Upper lobe of left lung (tissue), 6 donors: ENCODE results near the gene KCNQ2. TPM values are rescaled to one million over a fixed set of nuclear protein-coding genes. Genes with fewer than 3 reads are reported as not detected.

ENCODE experiments used
- ATAC-seq, 2 donors: fragments of 200-7000 bp; cut with Tn5 transposase; one replicate each; pipeline ENCODE4 v1.9.1; 2022; ENCODE audit warnings: mild to moderate bottlenecking in 2 of 2, moderate library complexity in 2 of 2; ENCODE audit not compliant: low FRiP score in 2 of 2
- DNase-seq, 2 donors: peaks; one replicate each; pipeline ENCODE4 v3.0.0-alpha.2; 2019 to 2020
- H3K27ac ChIP-seq, 4 donors: fragments of 200-600 bp; sonication (generic); one replicate each; pipeline ENCODE4 v1.5.1; 2016 to 2019
- H3K27me3 ChIP-seq, 4 donors: fragments of 200-600 bp; sonication (generic); one replicate each; pipeline ENCODE4 v1.5.1; 2017 to 2019
- H3K36me3 ChIP-seq, 4 donors: fragments of 200-600 bp; sonication (generic); one replicate each; pipeline ENCODE4 v1.5.1; 2016 to 2019
- H3K4me1 ChIP-seq, 4 donors: fragments of 200-600 bp; sonication (generic); one replicate each; pipeline ENCODE4 v1.5.1; 2018 to 2019
- H3K4me3 ChIP-seq, 4 donors: fragments of 200-600 bp; sonication (generic); one replicate each; pipeline ENCODE4 v1.5.1; 2017 to 2019; ENCODE audit warnings: mild to moderate bottlenecking in 2 of 4, moderate library complexity in 1 of 4
- H3K9me3 ChIP-seq, 4 donors: fragments of 200-600 bp; sonication (generic); one replicate each; pipeline ENCODE4 v1.5.1; 2018 to 2019
- EP300 ChIP-seq, 4 donors: sonication (generic); formaldehyde crosslinking; IDR thresholded peaks; one replicate each; pipeline ENCODE4 v1.5.1; 2017; ENCODE audit warnings: antibody characterized with exemption in 4 of 4, control low read depth in 2 of 4
- POLR2A ChIP-seq, 4 donors: fragments of 450-650 bp; IDR thresholded peaks; one replicate each; pipeline ENCODE4 v1.5.1; 2016 to 2017; ENCODE audit warnings: antibody characterized with exemption in 4 of 4, mild to moderate bottlenecking in 2 of 4
- POLR2AphosphoS5 ChIP-seq, 2 donors: sonication (generic); formaldehyde crosslinking; IDR thresholded peaks; one replicate each; pipeline ENCODE4 v1.5.1; 2017; ENCODE audit warnings: antibody characterized with exemption in 2 of 2
- whole genome bisulfite sequencing, 2 donors: methylation state at CpG; one replicate each; pipeline ENCODE4 v1.1.5; 2017 to 2018; 5-methylcytosine and 5-hydroxymethylcytosine counted together
- total RNA-seq, 6 donors: library from RNA; depleted of rRNA in 4 of 6; stranded (reverse); fragments of >200 nt in 4 of 6; gene quantifications; one replicate each; pipeline versions ENCODE4 v1.1.0 to v1.2.1, GENCODE V29; 2016 to 2021
- TF ChIP-seq, protein P1 (sequence below), 6 experiments: fragments of 450-650 bp in 4 of 6; fragments of 200-600 bp in 2 of 6; sonication (generic) in 2 of 6; IDR thresholded peaks; one replicate each; pipeline ENCODE4 v1.5.1; 2016 to 2019; ENCODE audit warnings: antibody characterized with exemption in 6 of 6
- donor health status: DM: no; HTN: no; CAD: no; lungs with moderate emphysema.
- donor health status: DM: no; HTN: yes; CAD: no; lungs with severe emphysema.

The KCNQ2 gene
- total RNA-seq, 6 donors from 2014 or later = 0.66 TPM; not detected in 5

DNA sequence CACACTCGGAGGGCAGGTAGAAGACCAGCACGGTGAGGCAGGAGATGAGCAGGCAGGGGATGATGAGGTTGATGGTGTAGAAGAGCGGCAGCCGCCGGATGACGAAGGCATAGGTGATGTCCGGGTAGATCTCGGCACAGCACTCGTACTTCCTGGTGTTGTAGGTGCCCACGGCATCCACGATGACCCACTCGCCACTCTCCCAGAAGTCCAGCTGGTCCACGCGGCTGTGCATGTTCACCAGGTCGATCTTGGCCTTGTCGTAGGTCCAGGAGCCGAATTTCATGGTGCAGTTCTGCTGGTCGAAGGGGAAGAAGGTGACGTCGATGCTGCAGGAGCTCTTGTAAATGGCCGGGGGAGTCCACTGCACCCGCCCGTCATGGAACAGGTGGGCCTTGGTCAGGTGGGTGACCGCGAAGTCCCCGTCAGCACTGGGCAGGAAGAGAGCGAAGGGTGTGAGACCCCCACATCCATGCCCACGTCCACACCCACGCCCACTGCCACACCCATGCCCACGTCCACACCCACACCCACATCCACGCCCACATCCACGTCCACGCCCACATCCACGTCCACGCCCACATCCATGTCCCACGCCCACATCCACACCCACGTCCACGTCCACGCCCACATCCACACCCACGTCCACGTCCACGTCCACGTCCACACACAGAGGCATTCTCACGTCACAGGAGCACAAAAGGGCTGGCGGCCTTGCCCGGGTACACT is 121.7 kb downstream of the KCNQ2 start:
- TF ChIP-seq, protein P1, sequence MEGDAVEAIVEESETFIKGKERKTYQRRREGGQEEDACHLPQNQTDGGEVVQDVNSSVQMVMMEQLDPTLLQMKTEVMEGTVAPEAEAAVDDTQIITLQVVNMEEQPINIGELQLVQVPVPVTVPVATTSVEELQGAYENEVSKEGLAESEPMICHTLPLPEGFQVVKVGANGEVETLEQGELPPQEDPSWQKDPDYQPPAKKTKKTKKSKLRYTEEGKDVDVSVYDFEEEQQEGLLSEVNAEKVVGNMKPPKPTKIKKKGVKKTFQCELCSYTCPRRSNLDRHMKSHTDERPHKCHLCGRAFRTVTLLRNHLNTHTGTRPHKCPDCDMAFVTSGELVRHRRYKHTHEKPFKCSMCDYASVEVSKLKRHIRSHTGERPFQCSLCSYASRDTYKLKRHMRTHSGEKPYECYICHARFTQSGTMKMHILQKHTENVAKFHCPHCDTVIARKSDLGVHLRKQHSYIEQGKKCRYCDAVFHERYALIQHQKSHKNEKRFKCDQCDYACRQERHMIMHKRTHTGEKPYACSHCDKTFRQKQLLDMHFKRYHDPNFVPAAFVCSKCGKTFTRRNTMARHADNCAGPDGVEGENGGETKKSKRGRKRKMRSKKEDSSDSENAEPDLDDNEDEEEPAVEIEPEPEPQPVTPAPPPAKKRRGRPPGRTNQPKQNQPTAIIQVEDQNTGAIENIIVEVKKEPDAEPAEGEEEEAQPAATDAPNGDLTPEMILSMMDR (IDR thresholded peaks at IDR 0.05) = no peak
- TF ChIP-seq POLR2AphosphoS5 (IDR thresholded peaks at IDR 0.05) = no peak
- no peak for TF ChIP-seq POLR2A (IDR thresholded peaks at IDR 0.05)
- no peak for TF ChIP-seq EP300 (IDR thresholded peaks at IDR 0.05)
- ATAC-seq (no peak), DNase-seq (peak in 1 of 2 donors; percentile 46)
- Histone ChIP-seq H3K27me3 (no peaks in the 10 kb centered on the region), H3K27ac (no peak overlapping the region), H3K4me1 (no peaks in the 10 kb centered on the region), H3K9me3 (no peaks in the 10 kb centered on the region), H3K36me3 (no peaks in the 10 kb centered on the region), H3K4me3 (no peak overlapping the region)
- WGBS, 2 donors = 87 to 89% methylated on average over 46 of the region's 46 CpGs

Other genes starting within 250 kb of the KCNQ2 start
- 10 to 100 TPM in 1 of 6 donors, 1 to 10 TPM in 3, not detected in 2; 1.3 to 15.0 (median 2.8) TPM for gene BIRC7, start 236.8 kb downstream of the KCNQ2 start, total RNA-seq
- gene NKAIN4, start 218.2 kb downstream of the KCNQ2 start, total RNA-seq = under 1 TPM in 1 of 6 donors, not detected in 5; 0.17 TPM
- 100 to 1,000 TPM in 2 of 6 donors, 10 to 100 TPM in 4; 39.8 to 169 (median 84.7) TPM for gene ARFGAP1, start 199.8 kb downstream of the KCNQ2 start, total RNA-seq
- under 1 TPM in 1 of 6 donors, not detected in 5; 0.03 TPM for gene COL20A1, start 179.5 kb downstream of the KCNQ2 start, total RNA-seq
- gene CHRNA4, start 111.3 kb downstream of the KCNQ2 start, total RNA-seq = under 1 TPM in 1 of 6 donors, not detected in 5; 0.10 TPM
- 1 to 10 TPM in 2 of 6 donors, under 1 TPM in 2, not detected in 2; 0.61 to 1.6 (median 1.1) TPM for gene EEF1A2, start 26.4 kb upstream of the KCNQ2 start, total RNA-seq
- gene PPDPF, start 48.1 kb upstream of the KCNQ2 start, total RNA-seq = 100 to 1,000 TPM in 5 of 6 donors, 10 to 100 TPM in 1; 91.1 to 468 (median 416) TPM
- 1 to 10 TPM; 3.3 to 9.8 (median 6.0) TPM for gene PTK6, start 64.7 kb upstream of the KCNQ2 start, total RNA-seq
- not detected for gene SRMS, start 75.1 kb upstream of the KCNQ2 start, total RNA-seq
- gene FNDC11, start 81.5 kb upstream of the KCNQ2 start, total RNA-seq = 1 to 10 TPM in 4 of 6 donors, under 1 TPM in 2; 0.29 to 6.5 (median 1.4) TPM
- 100 to 1,000 TPM in 1 of 6 donors, 10 to 100 TPM in 5; 40.1 to 102 (median 56.6) TPM for gene HELZ2, start 101.6 kb upstream of the KCNQ2 start, total RNA-seq
- 10 to 100 TPM; 10.1 to 12.9 (median 12.4) TPM for gene GMEB2, start 154.4 kb upstream of the KCNQ2 start, total RNA-seq
- gene STMN3, start 180.8 kb upstream of the KCNQ2 start, total RNA-seq = 10 to 100 TPM in 3 of 6 donors, 1 to 10 TPM in 3; 2.1 to 16.5 (median 9.1) TPM
- gene RTEL1, start 185.7 kb upstream of the KCNQ2 start, total RNA-seq = 10 to 100 TPM in 5 of 6 donors, 1 to 10 TPM in 1; 8.6 to 73.3 (median 32.5) TPM
- 10 to 100 TPM; 13.8 to 34.8 (median 16.9) TPM for gene TNFRSF6B, start 224.0 kb upstream of the KCNQ2 start, total RNA-seq
- gene ARFRP1, start 235.3 kb upstream of the KCNQ2 start, total RNA-seq = 10 to 100 TPM; 26.8 to 56.4 (median 46.3) TPM
- gene ZGPAT, start 235.4 kb upstream of the KCNQ2 start, total RNA-seq = 10 to 100 TPM; 24.8 to 70.2 (median 36.8) TPM